Measurements from ENCODE around the gene CMTM3. TPM values are rescaled to one million over a fixed set of nuclear protein-coding genes. Genes with fewer than 3 reads are reported as not detected.

CMTM3 gene
- total and polyA plus RNA-seq, 2 of the 4 experiments (the other 2 are of a cell fraction): 4.5 to 35.5 TPM

GRCh38 chr16:66574081-66574480 is 30.4 kb upstream of the CMTM3 start:
- Histone ChIP-seq H4K20me1 (ENCODE audit: insufficient read depth, low read length) (peaks cover 6% of the 10 kb centered on the region; the same call in 1 of the 2 replicates), H3K4ac (ENCODE audit: low read depth, low read length) (no peak overlapping the region), H3K79me1 (ENCODE audit: low read depth in 1 of 2, low read length in 2 of 2) (no peaks in the 10 kb centered on the region), H4K8ac (ENCODE audit: low read depth in 2 of 2, low read length in 2 of 2) (no peak overlapping the region), H3K4me2 (ENCODE audit: low read depth, low read length) (no peak overlapping the region), H2BK20ac (ENCODE audit: low read depth, low read length) (no peak overlapping the region), H3K9ac (ENCODE audit: low read depth, low read length) (no peak overlapping the region), H3K18ac (ENCODE audit: low read depth, low read length) (no peak overlapping the region), H3K23ac (ENCODE audit: low read depth, low read length) (no peak overlapping the region), H3K27ac (ENCODE audit: insufficient read depth, low read length) (no peak overlapping the region), H2BK120ac (ENCODE audit: low read depth, low read length) (no peak overlapping the region), H3K9me3 (ENCODE audit: control insufficient read depth, insufficient read depth, low read length) (no peaks in the 10 kb centered on the region), H3K56ac (ENCODE audit: extremely low read depth, insufficient read depth, low read length) (no peak overlapping the region), H4K5ac (ENCODE audit: low read depth, low read length) (no peak overlapping the region), H3K9me1 (ENCODE audit: insufficient read depth, low read length) (peaks cover 8% of the 10 kb centered on the region), H2AFZ (replicated peaks; ENCODE audit: low read length, poor library complexity) (no peak overlapping the region), H2AK5ac (ENCODE audit: low read depth, low read length) (no peak overlapping the region), H3K4me3 (ENCODE audit: insufficient read depth, low read depth, low read length) (no peak overlapping the region), H3K14ac (replicated peaks; ENCODE audit: low read depth, low read length) (no peak overlapping the region), H3K4me1 (ENCODE audit: control insufficient read depth, insufficient read depth, low read length) (peaks cover 6% of the 10 kb centered on the region), H3K27me3 (ENCODE audit: control insufficient read depth, insufficient read depth, low read length) (peaks cover 19% of the 10 kb centered on the region), H2AK9ac (replicated peaks; ENCODE audit: low read depth, low read length, poor library complexity) (no peak overlapping the region), H2BK15ac (ENCODE audit: low read depth, low read length) (no peak overlapping the region), H4K91ac (ENCODE audit: insufficient read depth, low read depth, low read length) (no peak overlapping the region), H2BK5ac (ENCODE audit: low read depth, low read length, poor library complexity, severe bottlenecking) (no peak overlapping the region), H3K36me3 (ENCODE audit: control insufficient read depth, insufficient read depth, low read length) (peaks cover 2% of the 10 kb centered on the region; the same call in 1 of the 2 replicates)
- no CpG with 5 or more reads among the region's 1 CpG for WGBS, 2 experiments (ENCODE audit: extremely low coverage in 2 of 2, insufficient read length in 1 of 2)
- ChIA-PET CTCF (no interaction called here), POLR2A (ENCODE audit: unreplicated experiment) (interaction anchor here (0.6 kb wide), 2 partner anchors 29 to 177 kb away, joined by 3 read pairs; no protein-coding TSS in a partner anchor)
- dilution Hi-C loops (cut with HindIII; ENCODE audit: low sequenced_read_pairs, unreplicated experiment) (no loop called here), in situ Hi-C loops (cut with MboI; ENCODE audit: low sequenced_read_pairs) (no loop called here), intact Hi-C loops (cut with micrococcal nuclease) (no loop called here)
- peak; percentile 9 for DNase-seq
- no peak for ATAC-seq (ENCODE audit: low read depth)
- BruUV-seq (replicated peaks): no TSS peak
- TF ChIP-seq NFE2L2 (IDR thresholded peaks at IDR 0.05; ENCODE audit: low read depth, low read length): no peak
- TF ChIP-seq RCOR1 (IDR thresholded peaks at IDR 0.05; ENCODE audit: insufficient replicate concordance, low read length): no peak
- no peak for TF ChIP-seq CHD1 (IDR thresholded peaks at IDR 0.05; ENCODE audit: low read depth, low read length)
- TF ChIP-seq MAZ (IDR thresholded peaks at IDR 0.05; ENCODE audit: borderline replicate concordance, low read depth, low read length): no peak
- TF ChIP-seq MAFK (IDR thresholded peaks at IDR 0.05; ENCODE audit: low read depth, low read length): no peak
- TF ChIP-seq SMC3 (IDR thresholded peaks at IDR 0.05; ENCODE audit: low read depth, low read length): no peak
- no peak for TF ChIP-seq BHLHE40 (IDR thresholded peaks at IDR 0.05; ENCODE audit: low read depth, low read length)
- TF ChIP-seq CTCF (conservative IDR thresholded peaks at IDR 0.05; ENCODE audit: low read depth, low read length): no peak
- no peak for TF ChIP-seq MXI1 (IDR thresholded peaks at IDR 0.05; ENCODE audit: borderline replicate concordance, low read depth, low read length)
- no peak for TF ChIP-seq CEBPB (IDR thresholded peaks at IDR 0.05; ENCODE audit: low read depth, low read length)
- TF ChIP-seq RFX5 (IDR thresholded peaks at IDR 0.05; ENCODE audit: low read depth, low read length): no peak
- TF ChIP-seq USF2 (IDR thresholded peaks at IDR 0.05; ENCODE audit: low read depth, low read length): no peak
- TF ChIP-seq RAD21 (IDR thresholded peaks at IDR 0.05; ENCODE audit: low read length): no peak
- TF ChIP-seq POLR2A (IDR thresholded peaks at IDR 0.05; ENCODE audit: low read depth, low read length): no peak
- TF ChIP-seq ELK1 (IDR thresholded peaks at IDR 0.05; ENCODE audit: borderline replicate concordance, low read depth, low read length): no peak
- no peak for TF ChIP-seq FOS (IDR thresholded peaks at IDR 0.05; ENCODE audit: low read depth, low read length)
